Kidney (tissue), 14 donors: Measurements from ENCODE around the gene CARD9. TPM values are rescaled to one million over a fixed set of nuclear protein-coding genes. Genes with fewer than 3 reads are reported as not detected.
A peak's percentile ranks its signal among the peaks of the same experiment; 100 is the strongest.

Experiments used
- DNase-seq, 5 donors: peaks; one replicate each; pipeline ENCODE4 v3.0.0-alpha.2; 2013 to 2020
- FAIRE-seq: peaks from 2 replicates; lab custom pipeline; 2012; peaks lifted over from hg19 to GRCh38; lab: Jason Lieb, UNC
- H3K27ac ChIP-seq, 2 donors: one replicate each; pipeline ENCODE4 v1.7.0; 2013; ENCODE audit warnings: low read depth in 2 of 2, low read length in 2 of 2, inconsistent platforms in 1 of 2
- H3K27me3 ChIP-seq: one replicate; pipeline ENCODE4 v1.7.1; 2013; ENCODE audit warnings: low read length, inconsistent platforms; ENCODE audit not compliant: control insufficient read depth, insufficient read depth
- H3K36me3 ChIP-seq, 3 donors: one replicate each; pipeline versions ENCODE4 v1.7.0 to v1.7.1; 2013; ENCODE audit warnings: low read length in 3 of 3, control low read depth in 1 of 3, inconsistent platforms in 1 of 3; ENCODE audit not compliant: insufficient read depth in 3 of 3, control insufficient read depth in 2 of 3
- H3K4me1 ChIP-seq, 3 donors: one replicate each; pipeline versions ENCODE4 v1.7.0 to v1.7.1; 2013; ENCODE audit warnings: low read length in 3 of 3, inconsistent platforms in 1 of 3, low read depth in 1 of 3; ENCODE audit not compliant: control insufficient read depth in 2 of 3, insufficient read depth in 2 of 3
- H3K4me3 ChIP-seq, 3 donors: one replicate each; pipeline versions ENCODE4 v1.7.0 to v1.8.1; 2013; ENCODE audit warnings: low read length in 3 of 3, control low read depth in 1 of 3, inconsistent platforms in 1 of 3
- H3K9ac ChIP-seq, 3 donors: one replicate each; pipeline versions ENCODE4 v1.7.0 to v1.7.1; 2013; ENCODE audit warnings: low read length in 3 of 3, control low read depth in 1 of 3, inconsistent platforms in 1 of 3
- H3K9me3 ChIP-seq, 3 donors: one replicate each; pipeline versions ENCODE4 v1.7.0 to v1.7.1; 2013; ENCODE audit warnings: low read length in 3 of 3, control low read depth in 1 of 3, inconsistent platforms in 1 of 3; ENCODE audit not compliant: control insufficient read depth in 2 of 3, insufficient read depth in 1 of 3
- intact Hi-C: fragments of 100-400 bp; cut with DNase I; formaldehyde crosslinking; loops from one replicate; pipeline ENCODE4 v1.11.1; 2022
- polyA plus RNA-seq: library from polyadenylated mRNA; stranded (reverse); fragments of 350-450 nt; fragmentation: Illumina TruSeq; extraction: RNeasy Lipid Tissue Mini Kit (QIAGEN cat#74804); gene quantifications from one replicate; pipeline ENCODE4 v1.2.3, GENCODE V29; 2014; ENCODE audit warnings: low read depth, low replicate concordance; ENCODE audit not compliant: insufficient read depth
- total RNA-seq: library from RNA; stranded (reverse); fragmentation: NEBNext Ultra II Directional; extraction: Animal tissue kit (Norgen Biotek cat#: 25700); gene quantifications from one replicate; pipeline ENCODE4 v1.2.1, GENCODE V29; 2021
- TF ChIP-seq, protein P1 (sequence below): IDR thresholded peaks from 3 replicates; pipeline ENCODE4 v1.5.1; 2012; ENCODE audit warnings: mild to moderate bottlenecking, moderate library complexity, borderline replicate concordance; ENCODE audit not compliant: insufficient read depth; ENCODE audit errors: extremely low read depth
- donor health status: control.
- donor health status: control.
- donor health status: control.
- donor health status: control.
- donor health status: control.
- donor health status: DM: yes; HTN: yes; CAD: no.
- donor health status: Normal renal cell carcinoma (clear cell type).

Gene CARD9
- total and polyA plus RNA-seq, 2 donors from 2014 or later: 1.5 to 7.0 TPM

DNA sequence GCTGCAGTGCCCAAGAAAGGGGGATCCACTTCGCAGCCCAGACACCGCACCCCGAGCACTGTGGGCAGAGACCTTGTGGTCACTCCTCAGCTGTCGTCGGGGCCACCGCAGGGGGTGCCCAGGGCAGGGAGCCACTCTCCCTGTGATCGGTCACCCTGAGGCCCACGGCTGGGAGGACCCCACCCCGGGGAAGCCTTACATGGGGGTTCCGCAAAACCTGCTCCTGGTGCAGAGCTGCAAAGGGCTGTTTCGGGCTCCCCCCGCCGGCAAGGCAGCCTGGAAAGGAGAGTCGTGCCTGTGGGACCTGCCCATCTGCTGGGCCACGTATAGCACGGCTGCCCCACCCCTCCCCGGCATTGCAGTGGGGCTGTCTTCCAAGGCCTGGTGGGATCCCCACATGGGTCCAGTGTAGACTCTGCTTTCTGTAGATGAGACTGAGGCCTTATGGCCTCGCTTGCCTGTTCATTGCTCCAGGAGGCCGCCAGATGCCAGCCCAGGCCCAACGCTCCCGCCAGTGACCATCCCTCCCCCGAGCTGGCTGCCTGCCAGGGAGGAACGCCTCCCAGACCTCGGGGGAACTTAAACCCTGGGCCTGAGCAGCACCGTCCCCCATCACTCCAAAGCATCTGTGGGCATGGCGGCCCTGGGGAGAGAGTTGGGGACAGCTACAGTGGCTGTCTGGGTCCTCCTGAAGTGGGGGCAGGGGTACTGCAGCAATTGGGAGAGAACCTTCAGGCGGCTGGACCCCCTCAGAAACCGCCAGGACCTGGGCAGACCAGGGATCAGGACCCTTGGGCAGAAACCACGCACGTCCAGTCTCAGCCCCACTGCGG lies 8.3 kb downstream of the CARD9 start:
- no peaks in the 10 kb centered on the region for H3K27me3 ChIP-seq
- no peaks in the 10 kb centered on the region for H3K36me3 ChIP-seq
- no peak overlapping the region for H3K27ac ChIP-seq
- H3K4me3 ChIP-seq: no peak overlapping the region
- TF ChIP-seq, protein P1, sequence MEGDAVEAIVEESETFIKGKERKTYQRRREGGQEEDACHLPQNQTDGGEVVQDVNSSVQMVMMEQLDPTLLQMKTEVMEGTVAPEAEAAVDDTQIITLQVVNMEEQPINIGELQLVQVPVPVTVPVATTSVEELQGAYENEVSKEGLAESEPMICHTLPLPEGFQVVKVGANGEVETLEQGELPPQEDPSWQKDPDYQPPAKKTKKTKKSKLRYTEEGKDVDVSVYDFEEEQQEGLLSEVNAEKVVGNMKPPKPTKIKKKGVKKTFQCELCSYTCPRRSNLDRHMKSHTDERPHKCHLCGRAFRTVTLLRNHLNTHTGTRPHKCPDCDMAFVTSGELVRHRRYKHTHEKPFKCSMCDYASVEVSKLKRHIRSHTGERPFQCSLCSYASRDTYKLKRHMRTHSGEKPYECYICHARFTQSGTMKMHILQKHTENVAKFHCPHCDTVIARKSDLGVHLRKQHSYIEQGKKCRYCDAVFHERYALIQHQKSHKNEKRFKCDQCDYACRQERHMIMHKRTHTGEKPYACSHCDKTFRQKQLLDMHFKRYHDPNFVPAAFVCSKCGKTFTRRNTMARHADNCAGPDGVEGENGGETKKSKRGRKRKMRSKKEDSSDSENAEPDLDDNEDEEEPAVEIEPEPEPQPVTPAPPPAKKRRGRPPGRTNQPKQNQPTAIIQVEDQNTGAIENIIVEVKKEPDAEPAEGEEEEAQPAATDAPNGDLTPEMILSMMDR: no peak
- FAIRE-seq: no peak
- H3K4me1 ChIP-seq: peaks cover 0 to 10% (median 0%) of the 10 kb centered on the region in 3 donors
- no peaks in the 10 kb centered on the region for H3K9me3 ChIP-seq
- H3K9ac ChIP-seq: no peak overlapping the region
- intact Hi-C loops: no loop called here
- DNase-seq: peak in 3 of 5 donors; percentile 54 to 63 (median 55)

GRCh38 chr9:136363949-136364748 lies 9.3 kb downstream of the CARD9 start:
- Histone ChIP-seq H3K36me3 (no peaks in the 10 kb centered on the region), H3K27ac (no peak overlapping the region), H3K4me3 (peak overlapping the region in 1 of 3 donors; percentile 25), H3K9me3 (no peaks in the 10 kb centered on the region), H3K9ac (no peak overlapping the region), H3K4me1 (peaks cover 0 to 10% (median 0%) of the 10 kb centered on the region in 3 donors), H3K27me3 (no peaks in the 10 kb centered on the region)
- TF ChIP-seq, protein P1: no peak
- intact Hi-C loops: no loop called here
- FAIRE-seq (no peak), DNase-seq (no peak)

DNA sequence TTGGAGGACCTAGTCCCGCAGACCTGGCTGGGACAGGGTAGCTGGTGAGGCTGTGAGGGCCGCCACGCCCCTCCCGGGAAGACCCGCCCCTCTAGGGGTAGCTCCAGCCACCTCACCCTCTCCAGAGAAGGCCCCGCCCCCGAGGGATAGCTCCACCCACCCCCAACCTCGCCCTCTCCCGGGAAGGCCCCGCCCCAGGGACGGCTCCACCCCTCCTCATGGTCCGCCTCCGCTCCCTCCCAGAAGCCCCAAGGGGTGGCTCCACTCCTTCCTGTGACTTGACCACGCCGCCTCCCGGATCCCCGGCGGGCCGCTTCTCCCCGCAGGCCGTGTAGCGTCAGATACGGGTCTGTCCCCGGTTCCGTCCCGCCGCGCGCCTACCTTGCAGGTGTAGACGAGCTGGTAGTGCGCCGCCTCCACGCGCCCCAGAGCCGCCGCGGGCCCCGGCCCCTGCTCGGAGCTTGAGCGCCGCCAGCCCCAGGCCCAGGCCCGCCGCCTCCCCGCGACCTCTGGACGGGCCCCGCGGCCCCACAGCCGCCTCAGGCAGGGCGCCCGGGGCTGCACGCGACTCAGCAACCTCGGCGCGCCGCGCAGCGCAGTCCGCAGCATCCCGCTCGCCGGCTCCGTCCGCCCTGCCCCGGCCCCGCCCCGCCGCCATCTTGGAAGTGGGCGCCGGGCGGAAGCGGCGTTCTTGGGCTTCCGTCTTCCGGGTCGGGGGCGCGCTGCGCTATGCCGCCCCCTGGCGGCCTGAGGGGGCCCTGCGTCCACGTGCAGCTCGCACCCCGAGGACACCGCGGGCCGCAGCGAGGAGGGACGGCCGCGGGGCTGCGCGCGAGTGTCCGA lies 10.1 kb downstream of the CARD9 start, which contains the start of gene DNLZ:
Gene DNLZ (minus strand): TSS at position 639 of the 843 bp plus-strand sequence. CDS start 30 bp downstream, at position 609.
- DNase-seq (peak; percentile 95 to 99 (median 97)), FAIRE-seq (no peak)
- Histone ChIP-seq H3K27ac (peak within 1 kb of the TSS; percentile 67 to 69), H3K9ac (no peak within 1 kb of the TSS), H3K9me3 (no peaks in the 10 kb centered on the region), H3K4me3 (peak within 1 kb of the TSS in 1 of 3 donors; percentile 55), H3K36me3 (no peaks in the 10 kb centered on the region), H3K4me1 (peaks cover 0 to 10% (median 0%) of the 10 kb centered on the region in 3 donors), H3K27me3 (no peaks in the 10 kb centered on the region)
- intact Hi-C loops: no loop called here
- TF ChIP-seq, protein P1: peak; percentile 98
